Osteocyte (in vitro differentiated cells): ENCODE data around the gene ASTE1. TPM values are rescaled to one million over a fixed set of nuclear protein-coding genes. Genes with fewer than 3 reads are reported as not detected.
"Not testable (repeated sequence)": the region's sequence is repeated elsewhere in the genome, so short reads cannot be mapped to it uniquely, and the experiment has no call there.

ENCODE experiments used
- DNase-seq: peaks from one replicate; pipeline ENCODE4 v3.0.0; 2021; ENCODE audit warnings: mixed read lengths; ENCODE audit not compliant: unreplicated experiment; ENCODE audit errors: extremely low spot score
- H3K27ac Mint-ChIP-seq: one replicate; pipeline ENCODE4 v1.8.0; 2021; ENCODE audit warnings: mild to moderate bottlenecking, mixed read lengths; ENCODE audit not compliant: unreplicated experiment
- H3K27me3 Mint-ChIP-seq: one replicate; pipeline ENCODE4 v1.8.0; 2021; ENCODE audit warnings: mixed read lengths; ENCODE audit not compliant: unreplicated experiment
- H3K36me3 Mint-ChIP-seq: one replicate; pipeline ENCODE4 v1.8.0; 2021; ENCODE audit warnings: mixed read lengths; ENCODE audit not compliant: unreplicated experiment
- H3K4me1 Mint-ChIP-seq: one replicate; pipeline ENCODE4 v1.8.0; 2021; ENCODE audit warnings: mixed read lengths; ENCODE audit not compliant: unreplicated experiment
- H3K4me3 Mint-ChIP-seq: one replicate; pipeline ENCODE4 v1.8.0; 2021; ENCODE audit warnings: mild to moderate bottlenecking, moderate library complexity, mixed read lengths; ENCODE audit not compliant: unreplicated experiment
- H3K9me3 Mint-ChIP-seq: one replicate; pipeline ENCODE4 v1.8.0; 2021; ENCODE audit warnings: mixed read lengths; ENCODE audit not compliant: unreplicated experiment
- total RNA-seq: library from RNA; stranded (reverse); gene quantifications from 2 replicates; pipeline ENCODE4 v1.2.1, GENCODE V29; 2021
- TF ChIP-seq, protein P1 (sequence below): fragments of 200-600 bp; sonication (generic); IDR thresholded peaks from 2 replicates; pipeline ENCODE4 v1.5.0; 2021; ENCODE audit warnings: antibody characterized with exemption, mild to moderate bottlenecking, moderate library complexity

Gene ASTE1
- total RNA-seq, 1 donor from 2014 or later = 6.6 TPM

GRCh38 chr3:131053043-131053859 is 26.6 kb upstream of the ASTE1 start:
- Mint-ChIP-seq H3K9me3 (no peaks in the 10 kb centered on the region), H3K27ac (no peak overlapping the region), H3K4me1 (no peaks in the 10 kb centered on the region), H3K36me3 (peaks cover 2% of the 10 kb centered on the region), H3K27me3 (no peaks in the 10 kb centered on the region), H3K4me3 (no peak overlapping the region)
- TF ChIP-seq, protein P1, sequence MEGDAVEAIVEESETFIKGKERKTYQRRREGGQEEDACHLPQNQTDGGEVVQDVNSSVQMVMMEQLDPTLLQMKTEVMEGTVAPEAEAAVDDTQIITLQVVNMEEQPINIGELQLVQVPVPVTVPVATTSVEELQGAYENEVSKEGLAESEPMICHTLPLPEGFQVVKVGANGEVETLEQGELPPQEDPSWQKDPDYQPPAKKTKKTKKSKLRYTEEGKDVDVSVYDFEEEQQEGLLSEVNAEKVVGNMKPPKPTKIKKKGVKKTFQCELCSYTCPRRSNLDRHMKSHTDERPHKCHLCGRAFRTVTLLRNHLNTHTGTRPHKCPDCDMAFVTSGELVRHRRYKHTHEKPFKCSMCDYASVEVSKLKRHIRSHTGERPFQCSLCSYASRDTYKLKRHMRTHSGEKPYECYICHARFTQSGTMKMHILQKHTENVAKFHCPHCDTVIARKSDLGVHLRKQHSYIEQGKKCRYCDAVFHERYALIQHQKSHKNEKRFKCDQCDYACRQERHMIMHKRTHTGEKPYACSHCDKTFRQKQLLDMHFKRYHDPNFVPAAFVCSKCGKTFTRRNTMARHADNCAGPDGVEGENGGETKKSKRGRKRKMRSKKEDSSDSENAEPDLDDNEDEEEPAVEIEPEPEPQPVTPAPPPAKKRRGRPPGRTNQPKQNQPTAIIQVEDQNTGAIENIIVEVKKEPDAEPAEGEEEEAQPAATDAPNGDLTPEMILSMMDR = peak; percentile 54
- no peak for DNase-seq

DNA sequence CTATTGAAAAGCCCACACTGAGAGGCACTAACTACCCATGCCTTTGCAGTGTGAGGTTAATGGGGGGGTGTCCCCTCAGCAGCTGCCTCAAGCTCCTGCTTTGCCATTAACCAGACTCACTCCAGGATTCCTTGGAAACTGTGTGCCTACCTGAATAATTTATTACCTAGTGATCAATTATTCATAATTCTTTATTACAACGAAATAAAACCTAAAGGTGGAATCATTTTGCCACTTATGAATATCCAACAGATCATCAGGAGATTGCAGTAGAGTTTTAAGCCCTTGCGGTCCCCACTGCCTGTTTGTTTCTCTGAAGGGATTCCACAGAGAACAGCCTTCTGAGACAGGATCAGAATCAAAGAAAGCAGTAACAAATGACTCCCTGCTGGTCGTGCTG is 23.4 kb upstream of the ASTE1 start:
- Mint-ChIP-seq H3K36me3 (peaks cover 2% of the 10 kb centered on the region), H3K4me3 (no peak overlapping the region), H3K9me3 (no peaks in the 10 kb centered on the region), H3K27me3 (no peaks in the 10 kb centered on the region), H3K4me1 (no peaks in the 10 kb centered on the region), H3K27ac (no peak overlapping the region)
- TF ChIP-seq, protein P1 = no peak
- no peak for DNase-seq

- Mint-ChIP-seq H3K9me3 (peaks cover 8% of the 10 kb centered on the region), H3K36me3 (peaks cover 3% of the 10 kb centered on the region), H3K27me3 (no peaks in the 10 kb centered on the region), H3K27ac (no peak overlapping the region), H3K4me1 (no peaks in the 10 kb centered on the region), H3K4me3 (no peak overlapping the region)
- DNase-seq = no peak
- TF ChIP-seq, protein P1 = no peak
These were observed 21.4 kb upstream of the ASTE1 start for GRCh38 chr3:131048030-131048429.

DNA sequence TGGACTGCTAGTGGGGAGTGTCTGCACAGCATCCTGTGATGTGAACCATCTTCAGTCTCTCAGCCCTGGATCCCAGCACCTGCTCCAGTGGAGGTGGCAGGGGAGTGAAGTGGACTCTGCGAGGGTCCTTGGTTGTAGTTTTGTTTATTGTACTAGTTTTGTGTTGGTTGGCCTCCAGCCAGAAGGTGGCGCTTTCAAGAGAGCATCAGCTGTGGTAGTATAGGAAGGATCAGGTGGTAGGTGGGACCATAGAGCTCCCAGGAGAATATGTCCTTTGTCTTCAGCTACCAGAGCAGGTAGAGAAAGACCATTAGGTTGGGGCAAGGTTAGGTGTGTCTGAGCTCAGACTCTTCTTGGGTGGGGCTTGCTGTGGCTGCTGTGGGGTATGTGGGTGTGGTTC is 21.0 kb upstream of the ASTE1 start:
- H3K27me3 Mint-ChIP-seq = no peaks in the 10 kb centered on the region
- no peaks in the 10 kb centered on the region for H3K4me1 Mint-ChIP-seq
- H3K4me3 Mint-ChIP-seq = no peak overlapping the region
- no peak overlapping the region for H3K27ac Mint-ChIP-seq
- TF ChIP-seq, protein P1 = no peak
- peaks cover 3% of the 10 kb centered on the region for H3K36me3 Mint-ChIP-seq
- peaks cover 8% of the 10 kb centered on the region for H3K9me3 Mint-ChIP-seq
- no peak for DNase-seq

DNA sequence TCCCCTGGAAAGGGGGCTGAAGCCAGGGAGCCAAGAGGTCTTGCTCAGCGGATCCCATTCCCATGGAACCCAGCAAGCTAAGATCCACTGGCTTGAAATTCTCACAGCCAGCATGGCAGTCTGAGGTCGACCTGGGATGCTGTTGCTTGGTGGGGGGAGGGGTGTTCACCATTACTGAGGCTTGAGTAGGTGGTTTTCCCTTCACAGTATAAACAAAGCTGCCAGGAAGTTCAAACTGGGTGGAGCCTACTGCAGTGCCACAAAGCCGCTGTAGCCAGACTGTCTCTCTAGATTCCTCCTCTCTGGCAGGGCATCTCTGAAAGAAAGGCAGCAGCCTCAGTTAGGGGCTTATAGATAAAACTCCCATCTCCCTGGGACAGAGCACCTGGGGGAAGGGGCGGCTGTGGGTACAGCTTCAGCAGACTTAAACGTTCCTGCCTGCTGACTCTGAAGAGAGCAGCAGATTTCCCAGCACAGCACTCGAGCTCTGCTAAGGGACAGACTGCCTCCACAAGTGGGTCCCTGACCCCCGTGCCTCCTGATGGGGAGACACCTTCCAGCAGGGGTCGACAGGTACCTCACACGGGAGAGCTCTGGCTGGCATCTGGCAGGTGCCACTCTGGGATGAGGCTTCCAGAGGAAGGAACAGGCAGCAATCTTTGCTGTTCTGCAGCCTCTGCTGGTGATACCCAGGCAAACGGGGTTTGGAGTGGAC is 15.8 kb upstream of the ASTE1 start:
- H3K4me1 Mint-ChIP-seq, DNase-seq, H3K27me3 Mint-ChIP-seq, H3K36me3 Mint-ChIP-seq, H3K4me3 Mint-ChIP-seq, H3K27ac Mint-ChIP-seq: not testable (repeated sequence)
- peaks cover 11% of the 10 kb centered on the region for H3K9me3 Mint-ChIP-seq
